T-helper 1 cell treated with Interleukin-12 subunit alpha and Interleukin-12 subunit beta and Interleukin-4 antibody, amounts not matched to agents 30 ng/mL and 1 ng/mL, for 36 hours (primary cell): ENCODE data around the gene CWC27. TPM values are rescaled to one million over a fixed set of nuclear protein-coding genes. Genes with fewer than 3 reads are reported as not detected.

Source experiments
- intact Hi-C: fragments of 100-400 bp; cut with micrococcal nuclease; formaldehyde crosslinking; loops from one replicate; pipeline ENCODE4 v1.15.1; 2024
- total RNA-seq: library from RNA; stranded (reverse); gene quantifications from 2 replicates; pipeline ENCODE4 v1.2.3, GENCODE V29; 2022

The CWC27 gene
- 26.3 and 27.2 TPM in 2 replicates for total RNA-seq

DNA sequence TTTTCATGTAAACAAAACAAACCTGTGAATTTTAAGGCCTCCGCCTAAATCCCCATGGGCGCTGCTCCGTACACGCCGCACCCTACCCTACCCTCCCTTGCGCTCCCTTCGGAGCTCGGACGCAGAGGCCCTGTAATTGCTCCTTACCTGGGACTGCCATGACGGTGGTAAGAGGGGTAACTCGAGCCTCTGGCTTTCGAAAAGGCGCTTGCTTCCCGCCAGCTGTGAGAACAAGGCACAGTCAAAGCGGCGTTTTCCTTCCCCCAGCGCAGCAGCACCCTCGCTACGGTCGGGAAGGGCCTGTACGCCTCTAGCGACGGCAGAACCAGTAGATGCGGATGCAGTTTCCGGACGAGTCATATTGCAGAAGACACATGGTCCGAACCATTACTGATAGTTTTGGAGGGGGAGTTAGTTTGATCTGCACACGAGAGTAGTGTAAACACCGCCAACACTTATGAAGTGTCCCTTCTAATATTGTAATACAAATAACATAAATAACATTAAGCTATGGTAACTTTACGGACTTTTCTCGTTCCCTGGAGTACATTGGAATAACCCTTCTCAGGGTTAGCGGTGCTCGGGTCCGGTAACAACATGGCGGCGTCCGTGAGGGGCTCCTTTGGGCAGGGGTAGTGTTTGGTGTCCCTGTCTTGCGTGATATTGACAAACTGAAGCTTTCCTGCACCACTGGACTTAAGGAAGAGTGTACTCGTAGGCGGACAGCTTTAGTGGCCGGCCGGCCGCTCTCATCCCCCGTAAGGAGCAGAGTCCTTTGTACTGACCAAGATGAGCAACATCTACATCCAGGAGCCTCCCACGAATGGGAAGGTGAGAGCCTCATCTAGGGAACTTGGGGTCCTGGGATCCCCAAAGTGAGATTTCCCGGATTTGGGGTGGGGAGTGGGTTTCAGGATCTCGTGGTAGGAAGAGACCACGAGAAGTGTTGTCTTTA is at the start of gene CWC27, which contains the start of gene SREK1IP1:
Gene CWC27 (plus strand): TSS at position 573 of the 955 bp plus-strand sequence. CDS start 217 bp downstream, at position 790.
Gene SREK1IP1 (minus strand): TSS at position 334 of the 955 bp plus-strand sequence. CDS start 174 bp downstream, at position 160.
- intact Hi-C loops: loop anchor here (1.0 to 5.0 kb wide), 12 partner anchors 16 to 1376 kb away; partner anchors contain the start of genes CENPK, NLN, PPWD1 and SGTB

GRCh38 chr5:64722588-64722987 is 46.1 kb upstream of the CWC27 start:
- intact Hi-C loops: no loop called here

DNA sequence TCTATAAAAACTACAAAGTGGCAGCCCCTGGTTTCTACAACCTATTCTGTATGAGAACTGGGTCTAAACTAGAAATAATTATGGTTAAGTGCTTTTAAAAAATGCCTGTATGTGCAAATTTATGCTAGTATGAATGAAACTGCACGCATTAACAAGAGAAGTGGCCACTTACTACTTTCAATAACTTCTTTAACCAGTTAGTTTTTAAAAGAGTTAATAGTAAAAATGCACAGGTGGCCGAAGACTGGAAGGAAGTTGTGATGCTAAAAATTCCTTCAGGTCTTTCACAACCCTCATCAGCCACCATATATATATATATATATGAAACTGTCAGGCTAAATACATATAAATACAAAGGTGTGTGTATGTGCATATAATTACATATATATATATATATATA is 41.6 kb upstream of the CWC27 start:
- intact Hi-C loops: no loop called here

DNA sequence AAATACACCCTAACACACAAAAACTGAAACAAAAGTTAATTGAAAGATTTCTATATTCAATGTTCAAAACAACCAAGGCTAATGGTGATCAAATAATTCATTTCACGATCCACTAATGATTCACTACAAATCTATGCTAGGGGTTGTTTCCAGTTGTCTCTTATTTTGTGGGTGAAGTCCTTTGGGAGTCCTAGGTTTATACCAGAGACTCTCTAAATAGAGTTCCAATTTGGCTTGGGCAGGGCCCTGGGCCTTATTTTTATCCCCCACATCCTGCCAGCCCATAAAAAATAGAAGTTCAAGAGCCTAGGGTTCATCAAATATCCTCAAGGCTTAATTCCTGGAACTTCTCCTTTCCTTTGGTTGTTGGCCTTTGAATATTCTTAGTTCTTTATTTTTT is 26.3 kb upstream of the CWC27 start:
- intact Hi-C loops: no loop called here

- intact Hi-C loops: no loop called here
Measured at GRCh38 chr5:64742821-64743220, 25.9 kb upstream of the CWC27 start.

DNA sequence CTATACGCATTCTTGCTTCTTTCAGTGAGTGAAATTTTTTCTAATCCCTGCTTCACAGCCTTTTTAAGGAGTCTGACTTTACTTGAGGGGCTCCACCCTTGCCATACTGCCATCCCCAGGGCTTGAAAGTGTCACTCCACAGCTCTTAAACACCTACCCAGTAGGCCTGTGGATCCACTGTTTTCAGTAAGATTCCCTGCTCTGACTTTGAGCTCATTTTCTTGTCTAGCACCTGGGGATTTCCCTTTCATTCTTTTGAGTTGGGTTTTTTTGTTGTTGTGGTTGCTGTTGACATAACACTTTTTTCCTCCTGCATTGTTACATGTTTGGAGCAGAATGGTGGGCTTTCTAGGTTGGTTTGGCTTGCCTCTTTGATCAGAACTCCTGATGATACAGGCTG is 23.8 kb upstream of the CWC27 start:
- intact Hi-C loops: loop anchor here (2.0 kb wide), 1 partner anchor 24 kb away; the partner anchor contains the start of genes CWC27 and SREK1IP1

GRCh38 chr5:64746446-64746845 is 22.3 kb upstream of the CWC27 start:
- intact Hi-C loops: no loop called here

DNA sequence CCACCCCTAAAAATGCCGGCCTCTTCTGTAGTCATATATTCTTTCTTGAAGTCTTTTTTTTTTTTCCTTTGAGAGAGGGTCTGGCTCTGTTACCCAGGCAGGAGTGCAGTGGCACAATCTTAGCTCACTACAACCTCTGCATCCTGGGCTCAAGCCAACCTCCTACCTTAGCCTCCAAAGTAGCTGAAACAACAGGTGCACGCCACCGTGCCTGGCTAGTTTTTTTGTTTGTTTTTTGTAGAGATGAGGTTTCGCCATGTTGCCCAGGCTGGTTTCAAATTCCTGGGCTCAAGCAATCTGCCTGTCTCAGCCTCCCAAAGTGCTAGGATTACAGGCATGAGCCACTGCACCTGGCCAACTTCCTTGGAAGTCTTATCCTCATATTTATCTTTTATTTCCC is 19.3 kb upstream of the CWC27 start:
- intact Hi-C loops: no loop called here

- intact Hi-C loops: no loop called here
Measured at GRCh38 chr5:64754066-64754465, 14.7 kb upstream of the CWC27 start.

- intact Hi-C loops: no loop called here
Measured at GRCh38 chr5:64758901-64759300, 9.8 kb upstream of the CWC27 start.

DNA sequence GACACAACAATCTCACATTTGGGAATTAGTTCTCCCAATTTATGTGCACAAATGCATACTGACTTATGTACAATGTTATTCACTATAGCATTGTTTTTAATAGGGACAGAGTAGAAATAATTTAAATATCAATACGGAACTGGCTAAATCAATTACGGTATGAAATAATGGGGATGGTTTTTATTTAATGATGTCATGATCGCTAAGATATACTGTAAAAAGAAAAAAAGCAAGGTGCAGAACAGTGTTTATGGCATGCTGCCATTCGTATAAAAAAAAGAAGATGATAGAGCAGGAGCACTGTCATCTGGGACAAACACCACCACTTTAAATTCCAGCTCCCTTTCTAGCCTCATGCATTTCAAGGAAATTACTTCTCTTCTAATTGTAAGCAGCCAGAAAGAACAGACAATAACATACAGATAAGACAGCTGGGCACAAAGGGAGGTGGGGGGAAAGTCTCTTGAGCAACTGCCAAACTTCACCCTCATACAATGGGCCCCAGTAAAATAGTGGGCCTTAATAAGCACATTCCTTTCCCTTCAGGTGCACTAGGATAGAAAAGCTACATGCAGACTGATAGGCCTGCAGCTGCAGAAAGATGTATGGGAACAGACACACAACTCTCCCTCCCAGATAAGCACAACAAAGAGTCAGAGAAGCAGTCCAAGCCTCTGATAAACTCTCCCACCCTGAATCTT is 8.6 kb upstream of the CWC27 start:
- intact Hi-C loops: no loop called here

DNA sequence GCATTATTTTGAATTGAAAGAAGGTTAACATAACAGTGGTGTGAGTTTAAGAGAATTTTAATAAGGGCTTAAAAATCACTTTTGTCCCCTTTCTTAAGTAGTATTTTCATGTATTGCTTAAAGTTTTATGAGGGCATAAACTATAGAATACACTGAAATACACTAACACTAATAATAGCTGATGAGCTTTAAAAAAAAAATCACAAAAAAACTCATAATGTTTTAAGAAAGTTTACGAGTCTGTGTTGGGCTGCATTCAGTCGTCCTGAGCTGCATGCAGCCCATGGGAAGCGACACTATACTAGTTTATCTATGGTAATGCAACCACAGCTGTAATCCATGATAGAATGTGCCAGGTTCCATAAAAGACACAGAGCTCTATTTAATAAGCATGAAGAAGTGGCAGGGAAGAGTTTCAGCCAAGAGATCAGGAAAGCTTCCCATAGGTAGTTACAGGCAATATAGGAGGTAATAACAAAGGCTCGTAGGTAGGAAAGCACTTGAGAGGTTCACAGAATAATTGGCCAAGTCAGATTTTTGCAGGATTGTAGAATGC is 4.7 kb upstream of the CWC27 start:
- intact Hi-C loops: no loop called here

DNA sequence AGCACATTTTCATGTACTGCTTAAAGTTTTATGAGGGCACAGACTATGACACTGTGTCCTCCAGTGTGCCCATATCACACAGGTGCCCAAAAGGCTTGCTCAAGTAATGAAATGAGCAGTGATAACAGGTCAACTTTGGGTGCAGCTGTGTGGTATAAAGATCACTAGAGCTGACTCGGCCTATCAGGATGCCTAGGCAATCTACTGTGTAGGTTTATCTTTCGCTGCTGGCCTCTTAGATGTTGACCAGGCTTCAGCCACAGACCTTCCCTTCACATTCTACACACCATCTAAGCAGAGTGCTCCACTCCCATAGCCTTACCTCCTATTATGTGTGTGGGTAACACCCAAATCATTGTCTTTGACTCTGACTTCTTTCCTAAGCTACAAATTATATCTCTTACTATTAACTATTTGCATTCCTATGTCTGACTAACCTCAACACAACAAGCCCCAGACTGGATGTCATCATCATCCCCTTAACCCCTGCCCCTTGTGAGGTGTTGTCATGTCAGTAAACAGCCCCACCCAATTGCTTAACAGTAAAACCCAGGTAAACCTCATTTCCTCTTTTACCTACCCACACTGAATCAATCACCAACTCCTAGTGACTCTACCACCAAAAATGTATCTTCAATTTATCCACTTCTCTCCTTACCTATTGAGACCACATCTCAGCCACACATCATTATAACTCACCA is 2.8 kb upstream of the CWC27 start:
- intact Hi-C loops: loop anchor here (5.0 kb wide), 2 partner anchors 336 to 956 kb away; partner anchors contain the start of genes NLN and SGTB

GRCh38 chr5:64766941-64767340 is 1.8 kb upstream of the CWC27 start:
- intact Hi-C loops: loop anchor here (5.0 kb wide), 2 partner anchors 335 to 955 kb away; partner anchors contain the start of genes NLN and SGTB

DNA sequence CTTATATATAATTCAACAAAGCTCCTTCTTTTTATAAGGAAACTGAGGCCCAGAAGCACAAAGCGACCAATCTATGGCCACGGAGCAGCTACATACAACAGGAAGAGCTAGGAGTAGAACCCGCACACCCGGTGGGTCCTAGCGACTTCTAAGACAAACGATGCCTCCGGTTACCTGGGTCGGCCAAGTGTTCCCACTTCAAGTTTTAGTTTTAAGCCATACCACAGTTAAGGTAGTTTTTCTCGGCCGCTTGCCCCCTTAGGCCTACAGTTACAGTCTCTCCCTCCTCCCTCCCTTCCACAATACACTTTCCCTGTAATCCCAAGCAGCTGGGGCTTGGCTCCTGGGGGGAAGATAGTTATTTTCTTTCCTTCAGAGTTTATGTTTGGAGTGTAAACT is 772 bp upstream of the CWC27 start:
- intact Hi-C loops: loop anchor here (1.0 to 5.0 kb wide), 12 partner anchors 16 to 1377 kb away; partner anchors contain the start of genes CENPK, NLN, PPWD1 and SGTB

DNA sequence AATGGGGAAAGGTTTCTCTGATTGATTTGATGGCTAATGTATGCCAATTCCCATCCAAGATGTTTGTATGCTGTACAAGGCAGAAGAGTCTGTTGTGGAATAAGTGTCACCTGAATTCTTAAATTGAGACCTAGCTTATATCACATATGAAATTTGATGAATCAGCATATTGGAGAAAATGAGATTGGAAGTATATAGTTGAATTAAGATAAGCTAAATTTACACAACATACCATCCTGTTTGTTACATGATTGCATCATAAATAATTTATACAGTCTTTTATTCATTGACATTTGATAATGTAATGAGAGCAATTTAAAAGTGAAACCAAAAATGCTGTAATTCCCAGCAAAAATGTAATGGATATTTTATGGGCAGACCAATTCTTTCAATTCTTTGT is 1.1 kb downstream of the CWC27 start:
- intact Hi-C loops: loop anchor here (2.0 to 5.0 kb wide), 5 partner anchors 25 to 1375 kb away; partner anchors contain the start of genes NLN, SGTB and SREK1

DNA sequence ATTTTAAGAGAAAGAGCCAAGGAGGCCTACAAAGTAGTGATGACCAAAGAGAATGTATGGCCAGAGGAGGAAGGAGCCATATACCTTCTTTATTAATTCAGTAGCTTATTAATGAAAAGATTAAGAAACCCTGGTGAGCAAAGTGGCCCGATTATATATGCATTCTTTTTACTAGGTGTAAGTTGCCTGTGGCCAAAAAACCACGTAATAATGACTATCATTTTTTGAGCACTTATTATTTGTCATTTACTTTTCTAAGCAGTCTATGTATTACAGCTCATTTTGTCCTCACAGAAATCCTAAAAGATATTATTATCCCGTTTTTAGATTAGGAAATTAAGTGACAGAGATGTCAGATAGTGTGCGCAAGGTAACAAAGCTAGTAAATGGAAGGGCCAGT is 3.0 kb downstream of the CWC27 start:
- intact Hi-C loops: no loop called here

- intact Hi-C loops: no loop called here
Measured at GRCh38 chr5:64773533-64773932, 4.8 kb downstream of the CWC27 start.

- intact Hi-C loops: no loop called here
Measured at GRCh38 chr5:64775291-64775690, 6.6 kb downstream of the CWC27 start.

- intact Hi-C loops: loop anchor here (1.0 to 10.0 kb wide), 5 partner anchors 16 to 710 kb away; partner anchors contain the start of genes CWC27 and SREK1IP1
Measured at GRCh38 chr5:64784451-64785025, 15.8 kb downstream of the CWC27 start.
